Thyroid gland (tissue), 4 donors: ENCODE results near the gene L1CAM. TPM values are rescaled to one million over a fixed set of nuclear protein-coding genes. Genes with fewer than 3 reads are reported as not detected.

Experiments used
- DNase-seq, 2 donors: peaks; one replicate each; pipeline ENCODE4 v3.0.0-alpha.2; 2019
- H3K27ac ChIP-seq, 3 donors: fragments of 200-600 bp; sonication (generic); 1 replicate in 2 of 3; 2 replicates in 1 of 3; pipeline ENCODE4 v1.5.1; 2016 to 2019; ENCODE audit warnings: mild to moderate bottlenecking in 1 of 3, moderate library complexity in 1 of 3
- H3K27me3 ChIP-seq: fragments of 200-600 bp; sonication (generic); one replicate; pipeline ENCODE4 v1.5.1; 2019
- H3K36me3 ChIP-seq, 2 donors: fragments of 200-600 bp; sonication (generic); one replicate each; pipeline ENCODE4 v1.5.1; 2016 to 2019
- H3K4me1 ChIP-seq, 2 donors: fragments of 200-600 bp; sonication (generic); one replicate each; pipeline ENCODE4 v1.5.1; 2017 to 2019
- H3K4me3 ChIP-seq, 3 donors: fragments of 200-600 bp; sonication (generic); replicated peaks in 1 of 3; 1 replicate in 2 of 3; 2 replicates in 1 of 3; pipeline ENCODE4 v1.5.1; 2016; ENCODE audit warnings: mild to moderate bottlenecking in 1 of 3
- H3K9me3 ChIP-seq: fragments of 200-600 bp; sonication (generic); one replicate; pipeline ENCODE4 v1.5.1; 2017
- POLR2A ChIP-seq, 2 donors: fragments of 450-650 bp; IDR thresholded peaks; one replicate each; pipeline ENCODE4 v1.6.1; 2017; ENCODE audit warnings: antibody characterized with exemption in 2 of 2, mild to moderate bottlenecking in 2 of 2, moderate library complexity in 1 of 2
- WGBS, 2 donors: methylation state at CpG; one replicate each; pipeline ENCODE4 v1.1.5; 2017; 5-methylcytosine and 5-hydroxymethylcytosine counted together
- intact Hi-C: fragments of 100-400 bp; cut with DNase I; formaldehyde crosslinking; loops from one replicate; pipeline ENCODE4 v1.15.1; 2023
- total RNA-seq, 4 donors: library from RNA; depleted of rRNA; stranded (reverse); fragments of >200 nt; gene quantifications; one replicate each; pipeline ENCODE4 v1.2.3, GENCODE V29; 2016
- TF ChIP-seq, protein P1 (sequence below), 6 experiments: fragments of 200-600 bp in 3 of 6; fragments of 450-650 bp in 3 of 6; sonication (generic) in 3 of 6; IDR thresholded peaks; one replicate each; pipeline ENCODE4 v1.5.1; 2016 to 2019; ENCODE audit warnings: antibody characterized with exemption in 6 of 6, mild to moderate bottlenecking in 2 of 6, inconsistent platforms in 1 of 6, moderate library complexity in 1 of 6

Gene L1CAM
- total RNA-seq, 4 donors from 2014 or later, result 0.45 to 2.2 (median 0.75) TPM

DNA sequence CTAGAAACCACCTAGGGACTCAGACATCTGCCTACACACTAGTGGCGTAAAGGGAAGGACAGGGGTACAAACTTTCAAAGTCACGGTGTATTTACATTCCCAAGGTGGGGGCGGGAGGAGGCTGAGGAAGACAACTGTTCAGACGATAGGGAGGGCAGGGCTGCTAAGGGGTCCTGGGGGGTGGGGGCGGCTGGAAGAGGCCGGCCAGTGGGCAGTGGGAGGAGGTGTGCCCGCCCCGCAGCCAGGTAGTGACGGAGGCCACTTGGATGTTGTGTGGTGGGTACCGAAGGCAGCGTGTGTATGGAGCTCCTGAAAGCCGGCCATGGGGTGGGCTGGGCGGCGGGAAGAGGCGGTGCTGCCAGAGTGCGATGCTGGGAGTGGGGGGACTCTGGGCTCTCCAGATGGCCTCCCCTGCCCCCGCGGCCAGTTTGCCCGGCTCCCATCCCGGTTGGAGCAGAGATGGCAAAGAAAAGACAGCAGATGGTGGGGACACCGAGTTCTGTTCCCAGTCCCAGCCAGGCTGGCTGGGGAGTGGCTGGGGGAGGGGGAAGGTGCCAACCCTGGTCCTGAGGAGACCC is 24.2 kb downstream of the L1CAM start:
- Histone ChIP-seq H3K27me3 (no peaks in the 10 kb centered on the region), H3K4me1 (no peaks in the 10 kb centered on the region), H3K9me3 (no peaks in the 10 kb centered on the region), H3K27ac (no peak overlapping the region), H3K4me3 (no peak overlapping the region), H3K36me3 (no peaks in the 10 kb centered on the region)
- no peak for DNase-seq
- intact Hi-C loops, result no loop called here
- 79 to 89% methylated on average over 2 to 18 of the region's 21 CpGs for WGBS, 2 donors
- TF ChIP-seq, protein P1, sequence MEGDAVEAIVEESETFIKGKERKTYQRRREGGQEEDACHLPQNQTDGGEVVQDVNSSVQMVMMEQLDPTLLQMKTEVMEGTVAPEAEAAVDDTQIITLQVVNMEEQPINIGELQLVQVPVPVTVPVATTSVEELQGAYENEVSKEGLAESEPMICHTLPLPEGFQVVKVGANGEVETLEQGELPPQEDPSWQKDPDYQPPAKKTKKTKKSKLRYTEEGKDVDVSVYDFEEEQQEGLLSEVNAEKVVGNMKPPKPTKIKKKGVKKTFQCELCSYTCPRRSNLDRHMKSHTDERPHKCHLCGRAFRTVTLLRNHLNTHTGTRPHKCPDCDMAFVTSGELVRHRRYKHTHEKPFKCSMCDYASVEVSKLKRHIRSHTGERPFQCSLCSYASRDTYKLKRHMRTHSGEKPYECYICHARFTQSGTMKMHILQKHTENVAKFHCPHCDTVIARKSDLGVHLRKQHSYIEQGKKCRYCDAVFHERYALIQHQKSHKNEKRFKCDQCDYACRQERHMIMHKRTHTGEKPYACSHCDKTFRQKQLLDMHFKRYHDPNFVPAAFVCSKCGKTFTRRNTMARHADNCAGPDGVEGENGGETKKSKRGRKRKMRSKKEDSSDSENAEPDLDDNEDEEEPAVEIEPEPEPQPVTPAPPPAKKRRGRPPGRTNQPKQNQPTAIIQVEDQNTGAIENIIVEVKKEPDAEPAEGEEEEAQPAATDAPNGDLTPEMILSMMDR (IDR thresholded peaks at IDR 0.05), result no peak
- TF ChIP-seq POLR2A (IDR thresholded peaks at IDR 0.05), result no peak

DNA sequence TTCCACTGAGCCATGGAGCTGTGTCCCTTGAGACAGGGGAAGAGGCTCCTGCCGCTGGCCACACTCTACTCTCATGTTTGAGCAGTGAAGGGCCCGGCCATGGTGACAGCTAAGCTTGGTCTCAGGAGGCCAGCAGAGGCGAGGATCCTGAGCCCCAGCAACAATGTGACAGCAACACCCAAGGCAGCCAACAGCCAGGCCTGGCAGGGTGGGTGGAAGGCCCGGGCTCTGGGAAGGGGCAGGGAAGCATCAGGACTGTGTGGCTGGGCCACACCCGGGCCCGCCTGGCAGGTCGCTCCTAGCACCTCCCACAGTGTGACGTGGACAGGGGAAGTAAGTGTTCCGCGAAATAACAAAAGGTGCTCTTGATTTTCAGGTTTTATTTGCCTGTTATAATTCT is 24.8 kb downstream of the L1CAM start:
- TF ChIP-seq, protein P1 (IDR thresholded peaks at IDR 0.05), result no peak
- Histone ChIP-seq H3K27me3 (no peaks in the 10 kb centered on the region), H3K4me3 (no peak overlapping the region), H3K27ac (no peak overlapping the region), H3K4me1 (no peaks in the 10 kb centered on the region), H3K36me3 (no peaks in the 10 kb centered on the region), H3K9me3 (no peaks in the 10 kb centered on the region)
- WGBS, 2 donors, result 70 to 90% methylated on average over 3 to 4 of the region's 10 CpGs
- intact Hi-C loops, result no loop called here
- no peak for DNase-seq

DNA sequence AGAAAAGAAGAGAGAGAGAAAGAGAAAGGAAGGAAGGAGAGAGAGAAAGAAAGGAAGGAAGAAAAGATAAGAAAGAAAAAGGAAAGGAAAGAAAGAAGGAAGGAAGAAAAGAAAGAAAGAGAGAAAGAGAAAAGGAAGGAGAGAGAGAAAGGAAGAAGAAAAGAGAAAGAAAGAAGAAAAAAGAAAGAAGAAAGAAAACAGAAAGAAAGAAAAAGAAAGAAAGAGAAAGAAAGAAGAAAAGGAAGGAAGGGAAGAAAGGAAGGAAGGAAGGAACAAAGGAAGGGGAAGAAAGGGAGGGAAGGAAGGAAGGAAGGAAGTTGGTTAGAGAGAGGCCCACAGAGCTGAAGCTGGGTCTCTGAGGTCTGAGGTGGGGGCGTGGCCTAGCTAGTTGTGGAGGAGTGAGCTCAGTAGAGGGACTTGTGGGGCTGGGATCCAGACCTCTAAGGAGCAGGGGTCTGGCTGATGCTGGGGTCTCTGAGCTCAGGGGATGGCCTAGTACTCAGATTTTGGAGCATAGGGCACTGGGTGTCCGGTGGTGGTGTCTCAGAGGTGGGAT is 28.5 kb downstream of the L1CAM start:
- Histone ChIP-seq H3K9me3 (no peaks in the 10 kb centered on the region), H3K36me3 (no peaks in the 10 kb centered on the region), H3K4me1 (no peaks in the 10 kb centered on the region), H3K27me3 (no peaks in the 10 kb centered on the region), H3K4me3 (no peak overlapping the region), H3K27ac (no peak overlapping the region)
- 81 to 87% methylated on average over 1 to 2 of the region's 2 CpGs for WGBS, 2 donors
- intact Hi-C loops, result no loop called here
- no peak for DNase-seq
- TF ChIP-seq, protein P1 (IDR thresholded peaks at IDR 0.05), result no peak
- no peak for TF ChIP-seq POLR2A (IDR thresholded peaks at IDR 0.05)

DNA sequence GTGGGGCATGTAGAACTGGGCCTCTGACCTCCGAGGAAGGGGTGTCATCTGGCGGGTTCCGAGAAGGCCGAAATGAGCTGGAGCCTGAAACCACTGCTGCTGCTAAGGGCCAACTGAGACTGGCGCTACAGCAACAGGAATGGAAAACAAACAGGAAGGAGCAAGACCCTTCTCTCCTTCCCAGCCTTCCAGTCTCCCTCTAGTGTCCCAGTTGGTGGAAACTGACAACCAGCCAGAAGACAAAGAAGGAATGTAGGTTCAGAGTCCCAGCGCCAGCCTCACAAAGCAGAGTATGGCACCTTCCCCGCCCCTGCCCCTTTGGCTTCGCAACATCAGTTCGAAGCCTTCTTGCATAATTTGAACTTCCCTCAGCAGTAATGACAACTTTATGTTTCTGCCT is 31.3 kb downstream of the L1CAM start:
- Histone ChIP-seq H3K4me1 (no peaks in the 10 kb centered on the region), H3K4me3 (no peak overlapping the region), H3K36me3 (no peaks in the 10 kb centered on the region), H3K27ac (no peak overlapping the region), H3K9me3 (no peaks in the 10 kb centered on the region), H3K27me3 (no peaks in the 10 kb centered on the region)
- DNase-seq, result no peak
- no peak for TF ChIP-seq POLR2A (IDR thresholded peaks at IDR 0.05)
- TF ChIP-seq, protein P1 (IDR thresholded peaks at IDR 0.05), result no peak
- WGBS, 2 donors, result 84 to 89% methylated on average over 4 to 8 of the region's 9 CpGs
- intact Hi-C loops, result no loop called here

DNA sequence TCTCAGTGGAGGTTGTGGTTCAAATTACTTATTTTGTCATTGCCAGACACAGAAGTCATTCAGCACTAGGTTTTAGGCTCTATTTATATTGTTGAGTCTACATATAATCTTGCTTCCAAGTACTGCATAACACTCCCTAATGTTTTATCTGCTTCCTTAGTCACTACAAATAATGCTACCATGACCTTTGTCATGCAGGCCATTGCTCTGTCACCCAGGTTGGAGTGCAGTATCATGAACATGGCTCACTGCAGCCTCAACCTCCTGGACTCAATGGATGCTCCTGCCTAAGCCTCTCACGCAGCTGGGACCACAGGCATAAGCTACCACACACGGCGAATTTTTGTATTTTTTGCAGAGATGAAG is 32.1 kb downstream of the L1CAM start:
- Histone ChIP-seq H3K9me3 (no peaks in the 10 kb centered on the region), H3K4me3 (no peak overlapping the region), H3K27ac (no peak overlapping the region), H3K36me3 (no peaks in the 10 kb centered on the region), H3K4me1 (no peaks in the 10 kb centered on the region), H3K27me3 (no peaks in the 10 kb centered on the region)
- DNase-seq, result no peak
- 81 to 93% methylated on average over 3 of the region's 3 CpGs for WGBS, 2 donors
- TF ChIP-seq, protein P1 (IDR thresholded peaks at IDR 0.05), result no peak
- no peak for TF ChIP-seq POLR2A (IDR thresholded peaks at IDR 0.05)
- intact Hi-C loops, result no loop called here
